ENCODE measurements around the gene DAPK2.

- TF ChIP-seq CTCF (IDR thresholded peaks at IDR 0.05; ENCODE audit: insufficient read depth, low read length) = no peak
- no peak for TF ChIP-seq SPI1 (IDR thresholded peaks at IDR 0.05; ENCODE audit: borderline replicate concordance, low read depth)
Measured at GRCh38 chr15:64051093-64051402, 4.8 kb upstream of the DAPK2 start.

Measured in HL-60 (cell line).